CD14-positive monocyte (primary cell): ENCODE data around the gene PATL2. TPM values are rescaled to one million over a fixed set of nuclear protein-coding genes. Genes with fewer than 3 reads are reported as not detected.
A peak's percentile ranks its signal among the peaks of the same experiment; 100 is the strongest.

Experiments
- DNase-seq, 3 donors: peaks; one replicate each; pipeline ENCODE4 v3.0.0-alpha.2; 2011 to 2022
- H2AFZ ChIP-seq: 2 replicates; pipeline ENCODE4 v1.6.0; 2012; ENCODE audit warnings: mild to moderate bottlenecking, low read depth, low read length, inconsistent platforms; ENCODE audit not compliant: insufficient read depth, poor library complexity, severe bottlenecking
- H3K27ac ChIP-seq, 2 donors: 1 replicate in 1 of 2; 2 replicates in 1 of 2; pipeline ENCODE4 v1.5.1; 2012 to 2013; ENCODE audit warnings: low read length in 2 of 2, control low read depth in 1 of 2, inconsistent platforms in 1 of 2, low read depth in 1 of 2, mild to moderate bottlenecking in 1 of 2
- H3K27me3 ChIP-seq, 2 donors: one replicate each; pipeline versions ENCODE4 v1.6.0 to v1.6.1; 2011 to 2013; ENCODE audit warnings: low read length in 2 of 2; ENCODE audit not compliant: control insufficient read depth in 2 of 2, insufficient read depth in 2 of 2
- H3K36me3 ChIP-seq, 2 donors: replicated peaks in 1 of 2; 1 replicate in 1 of 2; 2 replicates in 1 of 2; pipeline versions ENCODE4 v1.5.1 to v1.6.1; 2012 to 2013; ENCODE audit warnings: low read length in 2 of 2, control low read depth in 1 of 2, inconsistent platforms in 1 of 2, mild to moderate bottlenecking in 1 of 2; ENCODE audit not compliant: insufficient read depth in 2 of 2, control insufficient read depth in 1 of 2
- H3K4me1 ChIP-seq, 2 donors: 1 replicate in 1 of 2; 2 replicates in 1 of 2; pipeline versions ENCODE4 v1.5.1 to v1.6.1; 2012 to 2013; ENCODE audit warnings: low read length in 2 of 2, control low read depth in 1 of 2, inconsistent platforms in 1 of 2, mild to moderate bottlenecking in 1 of 2, moderate library complexity in 1 of 2; ENCODE audit not compliant: insufficient read depth in 2 of 2, control insufficient read depth in 1 of 2
- H3K4me2 ChIP-seq: replicated peaks from 2 replicates; pipeline ENCODE3; 2012; ENCODE audit warnings: low read length, moderate library complexity, mild to moderate bottlenecking; ENCODE audit not compliant: poor library complexity, severe bottlenecking; ENCODE audit errors: extremely low read depth
- H3K4me3 ChIP-seq, 3 experiments: fragments of 200-600 bp in 1 of 3; sonication (generic) in 1 of 3; replicated peaks in 1 of 3; 1 replicate in 2 of 3; 2 replicates in 1 of 3; pipeline ENCODE4 v1.5.1; 2011 to 2013; ENCODE audit warnings: low read length in 3 of 3, mild to moderate bottlenecking in 3 of 3, control low read depth in 2 of 3, low read depth in 2 of 3, inconsistent platforms in 1 of 3, moderate library complexity in 1 of 3
- H3K79me2 ChIP-seq: 2 replicates; pipeline ENCODE4 v1.6.0; 2012; ENCODE audit warnings: mild to moderate bottlenecking, control low read depth, inconsistent platforms, low read length, moderate library complexity; ENCODE audit not compliant: insufficient read depth
- H3K9ac ChIP-seq: 2 replicates; pipeline ENCODE4 v1.6.0; 2017; ENCODE audit warnings: low read length, mild to moderate bottlenecking; ENCODE audit not compliant: insufficient read depth, poor library complexity, severe bottlenecking
- H3K9me3 ChIP-seq, 2 donors: replicated peaks in 1 of 2; 1 replicate in 1 of 2; 2 replicates in 1 of 2; pipeline versions ENCODE4 v1.5.1 to v1.6.1; 2012 to 2013; ENCODE audit warnings: low read length in 2 of 2, control low read depth in 1 of 2; ENCODE audit not compliant: control insufficient read depth in 1 of 2, insufficient read depth in 1 of 2
- H4K20me1 ChIP-seq: 2 replicates; pipeline ENCODE4 v1.6.0; 2012; ENCODE audit warnings: mild to moderate bottlenecking, low read length, control low read depth, moderate library complexity; ENCODE audit not compliant: insufficient read depth
- H3K27ac Mint-ChIP-seq, 7 donors: one replicate each; pipeline ENCODE4 v1.8.0; 2020; ENCODE audit warnings: mild to moderate bottlenecking in 7 of 7, mixed read lengths in 7 of 7, moderate library complexity in 6 of 7, inconsistent platforms in 2 of 7
- H3K27me3 Mint-ChIP-seq, 3 donors: one replicate each; pipeline ENCODE4 v1.8.0; 2021 to 2022; ENCODE audit warnings: low read depth in 3 of 3, mild to moderate bottlenecking in 3 of 3, mixed read lengths in 3 of 3, moderate library complexity in 3 of 3, inconsistent platforms in 1 of 3
- H3K36me3 Mint-ChIP-seq, 2 donors: one replicate each; pipeline ENCODE4 v1.8.0; 2020; ENCODE audit warnings: mixed read lengths in 2 of 2, inconsistent platforms in 1 of 2, mild to moderate bottlenecking in 1 of 2
- H3K4me1 Mint-ChIP-seq: one replicate; pipeline ENCODE4 v1.8.0; 2020; ENCODE audit warnings: mild to moderate bottlenecking, mixed read lengths
- H3K4me3 Mint-ChIP-seq, 2 donors: one replicate each; pipeline ENCODE4 v1.8.0; 2020; ENCODE audit warnings: mild to moderate bottlenecking in 2 of 2, mixed read lengths in 2 of 2, moderate library complexity in 1 of 2
- H3K9me3 Mint-ChIP-seq, 7 donors: one replicate each; pipeline ENCODE4 v1.8.0; 2020 to 2022; ENCODE audit warnings: mixed read lengths in 7 of 7, mild to moderate bottlenecking in 6 of 7, moderate library complexity in 6 of 7, inconsistent platforms in 2 of 7
- WGBS: methylation state at CpG from one replicate; pipeline ENCODE4 v1.1.5; 2013; ENCODE audit warnings: missing lambda C conversion rate; ENCODE audit not compliant: insufficient coverage; 5-methylcytosine and 5-hydroxymethylcytosine counted together
- intact Hi-C, 2 donors: fragments of 100-400 bp; cut with micrococcal nuclease; formaldehyde crosslinking; loops; one replicate each; pipeline versions ENCODE4 v1.15.0 to v1.15.1; 2023
- polyA plus RNA-seq, 3 donors: library from polyadenylated mRNA; depleted of rRNA in 1 of 3; unstranded in 2 of 3; stranded (reverse) in 1 of 3; fragments of 300-500 nt in 2 of 3; fragments of >200 nt in 1 of 3; fragmentation: Illumina TruSeq in 2 of 3; gene quantifications; 1 replicate in 2 of 3; 2 replicates in 1 of 3; pipeline ENCODE4 v1.2.3, GENCODE V29; 2012 to 2021
- TF ChIP-seq, protein P1 (sequence below): fragments of 200-600 bp; IDR thresholded peaks from one replicate; pipeline ENCODE4 v1.8.0; 2022; ENCODE audit warnings: antibody characterized with exemption, mild to moderate bottlenecking

Gene PATL2
- polyA plus RNA-seq, 3 donors, result 1.8 to 14.4 (median 1.9) TPM

DNA sequence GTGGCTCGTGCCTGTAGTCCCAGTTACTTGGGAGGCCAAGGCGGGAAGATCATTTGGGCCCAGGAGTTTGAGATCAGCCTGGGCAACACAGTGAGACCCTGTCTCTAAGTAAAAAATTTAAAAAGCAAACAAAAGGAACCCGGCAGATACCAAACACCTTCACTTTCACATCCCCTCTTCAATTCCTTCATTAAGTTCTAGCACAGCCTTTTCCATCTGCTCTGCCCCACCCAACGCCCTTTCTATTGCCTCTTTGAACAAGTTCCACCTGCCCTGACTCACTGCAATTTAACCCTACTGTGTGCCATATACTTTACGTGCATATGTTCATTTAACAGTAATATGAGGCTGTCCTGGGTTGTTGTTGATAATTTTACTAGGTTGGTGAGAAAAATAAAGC is 35.2 kb downstream of the PATL2 start:
- 73% methylated on average over 4 of the region's 5 CpGs for WGBS
- no peak for DNase-seq

DNA sequence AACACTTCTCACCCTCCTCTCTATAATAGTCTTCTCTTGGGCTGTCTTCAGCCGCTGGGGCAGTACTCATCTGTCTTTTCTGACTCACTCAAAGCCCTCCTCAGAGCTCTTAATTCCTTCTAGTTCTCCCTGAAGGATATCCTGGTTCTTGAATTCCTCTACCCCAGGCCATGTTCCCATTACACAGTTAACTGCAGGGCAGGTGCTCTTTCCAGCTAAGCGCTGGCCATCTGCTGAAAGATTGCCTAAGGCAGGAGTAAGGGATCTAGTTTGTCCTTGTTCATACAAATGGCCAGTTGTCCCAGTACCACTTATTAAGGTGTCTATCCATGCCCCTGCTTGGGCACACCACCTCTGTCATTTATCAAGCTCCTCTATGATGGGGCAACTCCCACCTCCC is 37.5 kb downstream of the PATL2 start:
- H3K27me3 Mint-ChIP-seq, result peaks cover 0 to 3% (median 2%) of the 10 kb centered on the region in 3 donors
- Histone ChIP-seq H2AFZ (no peak overlapping the region), H3K9ac (no peak overlapping the region), H3K36me3 (no peaks in the 10 kb centered on the region), H3K4me2 (no peak overlapping the region), H4K20me1 (no peaks in the 10 kb centered on the region), H3K4me1 (peaks cover 0 to 9% of the 10 kb centered on the region in 2 donors), H3K79me2 (no peaks in the 10 kb centered on the region), H3K9me3 (no peaks in the 10 kb centered on the region), H3K27ac (no peak overlapping the region), H3K27me3 (no peaks in the 10 kb centered on the region), H3K4me3 (no peak overlapping the region)
- no peak overlapping the region for H3K4me3 Mint-ChIP-seq
- intact Hi-C loops, result no loop called here
- peak overlapping the region in 1 of 7 donors; percentile 18 for H3K27ac Mint-ChIP-seq
- no peaks in the 10 kb centered on the region for H3K9me3 Mint-ChIP-seq
- DNase-seq, result no peak
- peaks cover 22% of the 10 kb centered on the region for H3K4me1 Mint-ChIP-seq
- 100% methylated on average over 1 of the region's 2 CpGs for WGBS
- peaks cover 0 to under 1% of the 10 kb centered on the region in 2 donors for H3K36me3 Mint-ChIP-seq
- TF ChIP-seq, protein P1, sequence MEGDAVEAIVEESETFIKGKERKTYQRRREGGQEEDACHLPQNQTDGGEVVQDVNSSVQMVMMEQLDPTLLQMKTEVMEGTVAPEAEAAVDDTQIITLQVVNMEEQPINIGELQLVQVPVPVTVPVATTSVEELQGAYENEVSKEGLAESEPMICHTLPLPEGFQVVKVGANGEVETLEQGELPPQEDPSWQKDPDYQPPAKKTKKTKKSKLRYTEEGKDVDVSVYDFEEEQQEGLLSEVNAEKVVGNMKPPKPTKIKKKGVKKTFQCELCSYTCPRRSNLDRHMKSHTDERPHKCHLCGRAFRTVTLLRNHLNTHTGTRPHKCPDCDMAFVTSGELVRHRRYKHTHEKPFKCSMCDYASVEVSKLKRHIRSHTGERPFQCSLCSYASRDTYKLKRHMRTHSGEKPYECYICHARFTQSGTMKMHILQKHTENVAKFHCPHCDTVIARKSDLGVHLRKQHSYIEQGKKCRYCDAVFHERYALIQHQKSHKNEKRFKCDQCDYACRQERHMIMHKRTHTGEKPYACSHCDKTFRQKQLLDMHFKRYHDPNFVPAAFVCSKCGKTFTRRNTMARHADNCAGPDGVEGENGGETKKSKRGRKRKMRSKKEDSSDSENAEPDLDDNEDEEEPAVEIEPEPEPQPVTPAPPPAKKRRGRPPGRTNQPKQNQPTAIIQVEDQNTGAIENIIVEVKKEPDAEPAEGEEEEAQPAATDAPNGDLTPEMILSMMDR, result no peak

More for the DNA sequence above, 35.2 kb downstream of the PATL2 start:
- H3K27ac ChIP-seq, result no peak overlapping the region
- H3K27me3 ChIP-seq, result no peaks in the 10 kb centered on the region
- H3K79me2 ChIP-seq, result no peaks in the 10 kb centered on the region
- no peaks in the 10 kb centered on the region for H3K36me3 Mint-ChIP-seq
- H3K9me3 ChIP-seq, result no peaks in the 10 kb centered on the region
- H3K4me2 ChIP-seq, result no peak overlapping the region
- peaks cover 22% of the 10 kb centered on the region for H3K4me1 Mint-ChIP-seq
- peaks cover 0 to 1% (median 0%) of the 10 kb centered on the region in 7 donors for H3K9me3 Mint-ChIP-seq
- peaks cover 0 to 9% of the 10 kb centered on the region in 2 donors for H3K4me1 ChIP-seq
- H3K27ac Mint-ChIP-seq, result peak overlapping the region in 1 of 7 donors; percentile 63
- H2AFZ ChIP-seq, result no peak overlapping the region
- H3K36me3 ChIP-seq, result no peaks in the 10 kb centered on the region
- intact Hi-C loops, result no loop called here
- no peak overlapping the region for H3K9ac ChIP-seq
- H3K27me3 Mint-ChIP-seq, result peaks cover 0 to 3% (median 2%) of the 10 kb centered on the region in 3 donors
- no peak overlapping the region for H3K4me3 ChIP-seq
- H3K4me3 Mint-ChIP-seq, result no peak overlapping the region
- H4K20me1 ChIP-seq, result no peaks in the 10 kb centered on the region
- TF ChIP-seq, protein P1, result no peak
